Fibroblast of the aortic adventitia (primary cell): ENCODE measurements around the gene RIMBP2. TPM values are rescaled to one million over a fixed set of nuclear protein-coding genes. Genes with fewer than 3 reads are reported as not detected.

Experiments used
- DNase-seq: peaks from one replicate; pipeline ENCODE4 v3.0.0-alpha.2; 2010; ENCODE audit warnings: low read depth
- H3K4me3 ChIP-seq: 2 replicates; pipeline ENCODE4 v1.5.1; 2011; ENCODE audit warnings: low read depth, mild to moderate bottlenecking, control low read depth, low read length, moderate library complexity
- total RNA-seq: library from RNA; depleted of rRNA; stranded (reverse); fragments of >200 nt; gene quantifications from 2 replicates; pipeline ENCODE4 v1.2.3, GENCODE V29; 2012; ENCODE audit warnings: low replicate concordance
- TF ChIP-seq, protein P1 (sequence below): IDR thresholded peaks from 2 replicates; pipeline ENCODE4 v1.5.1; 2011; ENCODE audit warnings: mild to moderate bottlenecking, low read length, control low read depth, inconsistent platforms; ENCODE audit not compliant: insufficient read depth

RIMBP2 gene
- total RNA-seq, 1 donor = not detected

DNA sequence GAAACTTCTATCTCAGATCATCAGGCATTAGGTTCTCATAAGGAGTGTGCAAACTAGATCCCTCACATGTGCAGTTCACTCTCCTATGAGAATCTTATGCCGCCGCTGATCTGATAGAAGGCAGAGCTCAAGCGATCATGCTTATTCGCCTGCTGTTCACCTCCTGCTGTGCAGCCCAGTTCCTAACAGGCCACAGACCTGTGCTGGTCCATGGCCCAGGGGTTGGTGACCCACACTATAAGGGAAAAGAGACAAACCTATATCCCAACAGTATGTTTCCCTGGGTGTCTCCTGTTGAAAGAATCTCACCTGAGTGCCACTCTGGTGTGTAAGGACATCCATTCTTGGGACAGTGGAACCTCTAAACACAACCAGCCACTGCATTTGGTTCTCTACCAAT, 186.3 kb downstream of the RIMBP2 start:
- TF ChIP-seq, protein P1, sequence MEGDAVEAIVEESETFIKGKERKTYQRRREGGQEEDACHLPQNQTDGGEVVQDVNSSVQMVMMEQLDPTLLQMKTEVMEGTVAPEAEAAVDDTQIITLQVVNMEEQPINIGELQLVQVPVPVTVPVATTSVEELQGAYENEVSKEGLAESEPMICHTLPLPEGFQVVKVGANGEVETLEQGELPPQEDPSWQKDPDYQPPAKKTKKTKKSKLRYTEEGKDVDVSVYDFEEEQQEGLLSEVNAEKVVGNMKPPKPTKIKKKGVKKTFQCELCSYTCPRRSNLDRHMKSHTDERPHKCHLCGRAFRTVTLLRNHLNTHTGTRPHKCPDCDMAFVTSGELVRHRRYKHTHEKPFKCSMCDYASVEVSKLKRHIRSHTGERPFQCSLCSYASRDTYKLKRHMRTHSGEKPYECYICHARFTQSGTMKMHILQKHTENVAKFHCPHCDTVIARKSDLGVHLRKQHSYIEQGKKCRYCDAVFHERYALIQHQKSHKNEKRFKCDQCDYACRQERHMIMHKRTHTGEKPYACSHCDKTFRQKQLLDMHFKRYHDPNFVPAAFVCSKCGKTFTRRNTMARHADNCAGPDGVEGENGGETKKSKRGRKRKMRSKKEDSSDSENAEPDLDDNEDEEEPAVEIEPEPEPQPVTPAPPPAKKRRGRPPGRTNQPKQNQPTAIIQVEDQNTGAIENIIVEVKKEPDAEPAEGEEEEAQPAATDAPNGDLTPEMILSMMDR = no peak
- no peak overlapping the region for H3K4me3 ChIP-seq
- no peak for DNase-seq

DNA sequence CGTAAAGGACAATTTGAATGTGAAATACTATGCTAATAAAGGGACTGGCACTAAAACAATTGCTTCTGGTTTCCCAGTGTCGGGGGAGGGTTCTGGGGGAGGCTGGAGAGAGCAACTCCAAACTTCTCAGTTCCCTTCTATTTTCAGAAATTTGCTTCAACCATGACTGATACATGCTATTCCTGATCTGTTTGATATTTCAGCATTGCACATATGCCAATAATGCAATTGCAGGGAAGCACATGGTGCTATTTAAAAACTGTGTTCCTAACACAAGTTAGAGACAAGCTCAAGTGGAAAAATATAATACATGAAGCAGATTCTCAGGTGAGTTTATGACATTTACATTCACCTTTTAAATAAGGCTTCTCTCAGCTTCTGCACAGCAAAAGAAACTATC, 188.9 kb downstream of the RIMBP2 start:
- no peak overlapping the region for H3K4me3 ChIP-seq
- no peak for DNase-seq
- TF ChIP-seq, protein P1 = no peak

DNA sequence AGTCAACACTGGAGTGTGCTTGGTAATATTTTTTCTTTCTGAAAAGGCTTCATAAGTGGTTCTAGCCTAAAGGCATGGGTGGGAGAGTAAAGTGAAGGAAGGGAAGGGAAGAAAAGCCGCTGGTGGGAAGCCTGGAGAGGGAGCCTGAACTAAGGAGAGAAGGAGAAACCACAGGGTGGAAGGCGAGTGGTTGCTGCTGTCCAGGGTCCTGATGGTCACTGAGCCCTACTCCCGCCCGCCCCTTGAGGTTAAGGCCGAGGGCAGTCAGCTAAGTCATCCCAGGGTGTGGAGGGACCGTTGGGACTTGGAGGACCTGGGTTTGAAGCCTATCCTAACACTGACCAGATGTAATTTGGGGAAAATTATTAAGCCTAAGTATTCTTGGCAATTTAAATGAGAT, 189.3 kb downstream of the RIMBP2 start:
- DNase-seq = no peak
- TF ChIP-seq, protein P1 = no peak

DNA sequence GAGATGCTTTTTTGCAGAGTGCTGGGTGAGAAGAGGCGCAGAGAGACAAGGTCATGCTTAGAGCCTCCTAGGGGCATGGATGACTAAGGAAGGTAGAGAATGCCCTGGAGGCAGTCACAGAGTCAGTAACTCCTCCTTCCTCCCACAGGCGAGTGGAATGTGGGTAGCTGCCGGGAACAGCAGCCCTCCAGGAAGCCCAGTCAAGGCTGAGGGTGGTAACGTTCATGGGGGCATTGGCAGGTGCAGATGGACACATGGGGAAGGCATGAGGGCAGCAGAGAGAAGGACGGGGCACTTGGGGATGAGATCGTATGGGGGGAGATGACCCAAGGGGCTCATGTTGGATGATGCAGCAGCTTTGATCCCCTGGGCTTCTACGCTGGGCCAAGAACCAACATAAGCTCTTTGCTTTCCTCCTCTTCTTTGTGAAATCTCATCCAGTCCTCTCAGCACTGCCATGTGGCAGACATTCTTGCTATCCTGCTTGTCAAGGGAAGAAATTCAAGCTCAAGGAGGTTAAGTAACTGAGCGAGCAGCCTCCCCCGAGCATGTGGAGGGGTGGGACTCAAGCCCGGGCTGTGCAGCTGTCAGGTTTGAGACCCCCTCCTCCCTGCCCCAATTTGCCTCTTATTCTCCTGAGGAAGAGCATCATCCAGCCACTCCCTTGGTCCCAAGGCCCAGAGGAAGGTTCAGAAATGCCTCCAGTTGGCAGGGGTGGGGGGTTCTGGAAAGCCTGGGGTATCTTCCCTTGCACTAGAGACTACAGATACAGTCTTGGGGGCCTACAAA, 190.5 kb downstream of the RIMBP2 start:
- H3K4me3 ChIP-seq = no peak overlapping the region
- DNase-seq = no peak
- TF ChIP-seq, protein P1 = no peak

More for the DNA sequence above, 189.3 kb downstream of the RIMBP2 start:
- no peak overlapping the region for H3K4me3 ChIP-seq

DNA sequence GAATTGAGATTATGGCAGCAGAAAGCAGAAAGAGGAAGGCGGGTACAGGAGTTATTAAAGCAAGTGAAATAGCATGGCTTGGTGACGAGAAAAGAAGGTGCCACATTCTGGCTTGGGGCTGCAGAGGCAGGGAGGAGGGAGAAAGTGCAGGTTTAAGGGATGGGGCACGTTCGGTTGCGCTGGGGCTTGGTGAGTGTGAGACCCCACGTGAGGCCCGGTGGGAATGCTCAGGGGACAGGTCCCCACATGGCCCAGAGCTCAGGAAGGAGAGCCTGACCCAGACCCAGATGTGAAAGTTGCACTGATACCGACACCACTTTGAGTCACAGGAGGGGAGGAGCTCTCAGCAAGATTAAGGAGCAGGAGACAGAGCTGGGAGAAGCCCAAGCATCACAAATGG, 191.3 kb downstream of the RIMBP2 start:
- no peak for DNase-seq
- no peak overlapping the region for H3K4me3 ChIP-seq
- TF ChIP-seq, protein P1 = no peak

DNA sequence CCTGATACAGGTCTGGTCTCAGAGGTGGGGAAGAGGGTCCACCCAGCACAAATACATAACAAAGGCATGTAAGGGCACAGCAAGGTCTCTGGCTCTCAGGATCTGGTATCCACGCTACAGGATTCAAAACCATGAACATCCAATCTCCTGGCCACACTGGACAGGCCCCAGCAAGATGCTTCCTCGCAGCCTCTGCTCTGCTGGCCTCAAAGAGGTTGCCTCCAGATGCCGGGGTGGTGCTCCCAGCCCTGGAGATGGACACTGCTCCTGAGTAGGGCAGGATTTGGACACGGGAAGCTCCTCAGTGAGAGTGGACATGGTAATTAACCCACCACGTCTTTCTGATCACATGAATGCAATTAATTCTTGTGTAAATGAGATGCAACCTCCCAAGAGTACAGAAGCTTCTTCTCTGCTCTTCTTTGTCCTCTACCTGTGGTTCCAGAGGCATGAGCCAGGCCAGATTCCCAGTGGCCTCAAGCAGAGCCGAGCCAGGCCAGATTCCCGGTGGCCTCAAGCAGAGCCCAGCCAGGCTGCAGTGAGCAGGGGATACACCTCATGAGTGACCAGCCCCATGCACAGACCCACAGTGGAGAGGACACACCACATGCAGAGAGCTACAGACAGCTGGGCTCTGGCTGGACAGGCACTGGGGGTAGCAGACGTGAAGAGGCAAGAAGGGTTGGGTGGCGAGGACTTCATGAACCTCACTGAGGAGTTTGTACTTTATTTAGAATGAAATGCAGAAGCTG, 192.1 kb downstream of the RIMBP2 start:
- no peak overlapping the region for H3K4me3 ChIP-seq
- TF ChIP-seq, protein P1 = no peak
- no peak for DNase-seq
